Measurements from ENCODE around the gene FNDC8. TPM values are rescaled to one million over a fixed set of nuclear protein-coding genes. Genes with fewer than 3 reads are reported as not detected.
"Not testable (repeated sequence)": the region's sequence is repeated elsewhere in the genome, so short reads cannot be mapped to it uniquely, and the experiment has no call there.

The FNDC8 gene
- total RNA-seq, 2 donors from 2014 or later = not detected

DNA sequence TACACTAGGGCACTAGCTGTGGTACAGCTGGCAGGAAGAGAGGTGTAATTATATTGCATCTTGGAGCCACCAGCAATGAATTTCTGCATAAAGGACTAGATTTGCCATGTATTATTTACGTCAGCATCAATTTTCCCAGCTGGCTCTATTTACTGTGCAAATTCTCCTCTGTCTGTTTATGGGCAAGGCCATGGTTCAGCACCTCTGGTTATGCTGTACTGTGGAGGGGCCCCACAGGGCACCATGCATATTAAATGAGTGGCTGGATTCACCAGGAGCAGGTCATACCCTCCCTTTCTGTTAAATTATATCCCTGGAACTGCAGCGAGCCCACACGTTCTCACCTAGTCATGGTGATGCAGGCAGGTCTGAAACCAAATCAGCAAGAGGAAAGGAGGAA, 21.5 kb upstream of the FNDC8 start:
- TF ChIP-seq CTCF (IDR thresholded peaks at IDR 0.05) = no peak
- Histone ChIP-seq H3K27ac (no peak overlapping the region), H3K9ac (ENCODE audit: low read depth in 2 of 2, low read length in 2 of 2) (no peak overlapping the region), H3K27me3 (no peaks in the 10 kb centered on the region), H3K36me3 (no peaks in the 10 kb centered on the region), H3K9me3 (no peaks in the 10 kb centered on the region), H3K4me3 (no peak overlapping the region), H3K4me1 (no peaks in the 10 kb centered on the region)
- DNase-seq = no peak
- intact Hi-C loops (cut with DNase I) = no loop called here

DNA sequence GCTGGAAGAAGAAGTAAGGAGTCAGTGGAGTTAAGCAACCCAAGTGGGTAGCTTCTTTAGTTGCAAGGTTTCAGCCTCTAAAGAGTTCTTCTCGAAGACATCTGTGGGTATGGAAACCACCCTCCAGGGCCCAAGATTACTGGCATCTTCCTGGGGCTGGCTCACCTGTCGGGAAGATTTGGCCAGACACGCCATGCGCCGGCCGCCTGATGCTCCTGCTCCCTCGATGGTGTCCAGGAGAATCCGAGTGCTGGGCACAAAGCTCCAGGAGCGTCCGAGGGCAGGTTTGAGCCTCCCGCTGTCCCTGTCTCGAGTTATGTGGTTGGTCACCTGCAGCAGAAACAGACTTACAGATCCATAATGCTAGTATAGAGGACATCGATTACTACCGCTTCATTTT, 20.4 kb upstream of the FNDC8 start:
- Histone ChIP-seq H3K4me1 (no peaks in the 10 kb centered on the region), H3K27ac (no peak overlapping the region), H3K4me3 (no peak overlapping the region), H3K36me3 (peaks cover 2% of the 10 kb centered on the region), H3K27me3 (no peaks in the 10 kb centered on the region), H3K9ac (ENCODE audit: low read depth in 2 of 2, low read length in 2 of 2) (no peak overlapping the region), H3K9me3 (no peaks in the 10 kb centered on the region)
- TF ChIP-seq CTCF (IDR thresholded peaks at IDR 0.05) = no peak
- intact Hi-C loops (cut with DNase I) = no loop called here
- DNase-seq = no peak

DNA sequence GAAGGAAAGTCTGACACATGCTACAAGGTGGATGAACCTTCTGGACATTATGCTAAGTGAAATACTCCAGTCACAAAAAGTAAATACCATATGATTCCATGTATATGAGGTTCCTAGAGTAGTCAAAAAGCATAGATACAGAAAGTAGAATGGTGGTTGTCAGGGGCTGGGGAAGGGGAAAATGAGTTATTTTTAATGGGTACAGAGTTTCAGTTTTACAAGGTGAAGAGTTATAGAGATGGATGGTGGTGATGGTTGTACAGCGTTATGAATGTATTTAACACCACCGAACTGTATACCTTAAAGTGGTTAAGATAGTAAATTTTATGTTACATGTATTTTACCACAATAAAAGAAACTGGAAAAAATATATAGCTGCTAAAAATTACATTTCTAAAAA, 19.7 kb upstream of the FNDC8 start:
- Histone ChIP-seq H3K9ac (ENCODE audit: low read depth in 2 of 2, low read length in 2 of 2) (no peak overlapping the region), H3K4me1 (no peaks in the 10 kb centered on the region), H3K4me3 (no peak overlapping the region), H3K27ac (no peak overlapping the region), H3K9me3 (no peaks in the 10 kb centered on the region), H3K27me3 (no peaks in the 10 kb centered on the region), H3K36me3 (peaks cover 6% of the 10 kb centered on the region)
- TF ChIP-seq CTCF (IDR thresholded peaks at IDR 0.05) = no peak
- intact Hi-C loops (cut with DNase I) = no loop called here
- DNase-seq = no peak

DNA sequence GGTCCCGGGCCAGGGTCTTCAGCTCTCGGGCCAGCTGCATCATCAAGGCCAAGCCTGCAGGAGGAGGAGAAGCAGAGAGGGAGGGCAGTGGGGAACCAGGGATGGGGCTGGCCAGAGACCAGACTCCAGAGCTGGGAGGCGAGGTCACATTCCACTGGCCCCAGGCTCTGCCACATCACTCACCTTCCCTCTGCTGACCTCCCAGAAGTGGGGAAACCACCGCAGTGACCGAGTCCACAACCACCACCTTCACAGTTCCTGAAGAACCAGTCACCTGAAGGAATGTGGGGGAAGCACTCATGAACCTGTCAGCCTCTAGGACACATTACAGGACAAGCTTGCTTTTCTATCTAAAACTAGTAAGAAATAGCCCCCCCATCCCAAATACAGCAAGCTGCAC, 18.1 kb upstream of the FNDC8 start:
- Histone ChIP-seq H3K9ac (ENCODE audit: low read depth in 2 of 2, low read length in 2 of 2) (no peak overlapping the region), H3K4me1 (no peaks in the 10 kb centered on the region), H3K27me3 (no peaks in the 10 kb centered on the region), H3K4me3 (no peak overlapping the region), H3K27ac (no peak overlapping the region), H3K36me3 (peaks cover 6% of the 10 kb centered on the region), H3K9me3 (no peaks in the 10 kb centered on the region)
- no peak for TF ChIP-seq CTCF (IDR thresholded peaks at IDR 0.05)
- no peak for DNase-seq
- intact Hi-C loops (cut with DNase I) = no loop called here

DNA sequence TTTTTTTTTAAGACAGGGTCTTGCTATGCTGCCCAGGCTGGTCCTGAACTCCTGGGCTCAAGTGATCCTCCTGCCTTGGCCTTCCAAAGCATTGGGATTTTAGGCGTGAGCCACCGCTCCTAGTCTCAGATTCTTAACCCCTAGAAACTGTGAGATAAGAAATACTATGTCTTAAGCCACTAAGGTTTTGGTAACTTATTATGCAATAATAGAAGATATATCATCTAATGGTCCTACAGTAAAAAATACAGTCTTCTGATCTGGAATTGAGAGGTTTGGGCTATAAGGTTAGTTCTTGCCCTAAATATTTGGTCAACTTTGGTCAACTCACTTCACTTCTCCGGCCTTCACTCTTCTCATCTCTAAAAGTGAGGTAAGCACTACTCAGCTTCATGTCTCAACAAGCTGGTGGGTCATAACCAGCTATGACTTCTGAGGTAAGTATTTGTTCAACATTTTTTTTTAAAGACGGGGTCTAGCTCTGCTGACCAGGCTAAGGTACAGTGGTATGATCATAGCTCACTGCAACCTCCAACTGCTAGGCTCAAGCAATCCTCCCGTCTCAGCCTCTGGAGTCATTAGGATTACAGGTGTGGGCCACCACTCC, 16.5 kb upstream of the FNDC8 start:
- H3K4me3 ChIP-seq = no peak overlapping the region
- no peaks in the 10 kb centered on the region for H3K9me3 ChIP-seq
- TF ChIP-seq CTCF (IDR thresholded peaks at IDR 0.05) = no peak
- H3K27ac ChIP-seq = no peak overlapping the region
- DNase-seq = no peak
- H3K27me3 ChIP-seq = no peaks in the 10 kb centered on the region
- intact Hi-C loops (cut with DNase I) = no loop called here
- no peak overlapping the region for H3K9ac ChIP-seq (ENCODE audit: low read depth in 2 of 2, low read length in 2 of 2)
- H3K36me3 ChIP-seq = peaks cover 6% of the 10 kb centered on the region
- H3K4me1 ChIP-seq = no peaks in the 10 kb centered on the region

DNA sequence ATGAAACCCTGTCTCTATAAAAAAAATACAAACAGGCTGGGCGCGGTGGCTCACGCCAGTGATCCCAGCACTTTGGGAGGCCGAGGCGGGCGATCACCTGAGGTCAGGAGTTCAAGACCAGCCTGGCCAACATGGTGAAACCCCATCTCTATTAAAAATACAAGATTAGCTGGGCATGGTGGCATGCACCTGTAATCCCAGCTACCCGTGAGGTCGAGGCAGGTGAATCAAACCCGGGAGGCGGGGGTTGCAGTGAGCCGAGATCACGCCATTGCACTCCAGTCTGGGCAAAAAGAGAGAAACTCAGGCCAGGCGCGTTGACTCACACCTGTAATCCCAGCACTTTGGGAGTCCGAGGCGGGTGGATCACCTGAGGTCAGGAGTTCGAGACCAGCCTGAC, 10.6 kb upstream of the FNDC8 start:
- DNase-seq; H3K9me3 ChIP-seq; intact Hi-C loops (cut with DNase I); H3K4me1 ChIP-seq; H3K27ac ChIP-seq; H3K27me3 ChIP-seq; H3K36me3 ChIP-seq; H3K4me3 ChIP-seq; H3K9ac ChIP-seq (ENCODE audit: low read depth in 2 of 2, low read length in 2 of 2): not testable (repeated sequence)

Data from colonic mucosa (tissue), 4 donors.